ENCODE results near the gene RNF168.

RNF168 gene

DNA sequence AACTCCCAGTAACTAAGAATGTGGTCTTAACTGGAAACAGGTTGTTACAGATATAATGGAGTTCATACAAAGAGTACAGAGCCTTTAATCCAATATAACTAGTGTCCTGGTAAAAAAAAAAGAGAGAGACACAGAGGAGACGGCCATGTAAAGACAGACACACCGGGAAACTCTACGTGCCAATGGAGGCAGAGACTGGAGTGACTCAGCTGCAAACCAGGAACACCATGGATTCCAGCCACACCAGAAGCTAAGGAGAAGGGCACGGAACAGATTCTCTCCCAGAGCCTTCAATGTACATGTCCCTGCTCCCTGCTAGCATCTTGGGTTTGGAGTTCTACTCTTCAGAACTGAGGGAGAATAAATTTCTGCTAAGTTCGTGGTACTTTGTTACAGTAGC lies 4.5 kb downstream of the RNF168 start:
- Histone ChIP-seq H3K4me3 (ENCODE audit: low read depth, low read length) (peak overlapping the region; percentile 4; the same call in 1 of the 2 replicates), H3K4me1 (ENCODE audit: control insufficient read depth, insufficient read depth, low read length) (no peaks in the 10 kb centered on the region), H3K9me3 (ENCODE audit: control insufficient read depth, insufficient read depth, low read depth, low read length) (no peaks in the 10 kb centered on the region), H3K27ac (ENCODE audit: extremely low read depth, low read depth, low read length) (no peak overlapping the region), H3K36me3 (ENCODE audit: control insufficient read depth in 2 of 2, insufficient read depth in 1 of 2, low read length in 2 of 2) (no peaks in the 10 kb centered on the region)
- TF ChIP-seq GLIS2 (tag by site-specific recombination; IDR thresholded peaks at IDR 0.05) (no peak), ZNF549 (tag by site-specific recombination; IDR thresholded peaks at IDR 0.05) (no peak), SCRT2 (tag by site-specific recombination; IDR thresholded peaks at IDR 0.05) (no peak), ZNF610 (tag by site-specific recombination; IDR thresholded peaks at IDR 0.05; ENCODE audit: borderline replicate concordance) (no peak), ZNF10 (tag by site-specific recombination; IDR thresholded peaks at IDR 0.05) (no peak), ZNF707 (tag by site-specific recombination; IDR thresholded peaks at IDR 0.05) (no peak), ZNF302 (tag by site-specific recombination; IDR thresholded peaks at IDR 0.05; ENCODE audit: low read depth) (no peak), ZNF433 (tag by site-specific recombination; IDR thresholded peaks at IDR 0.05; ENCODE audit: low read depth) (no peak), ZNF776 (tag by site-specific recombination; IDR thresholded peaks at IDR 0.05; ENCODE audit: borderline replicate concordance) (no peak), ZNF791 (tag by site-specific recombination; IDR thresholded peaks at IDR 0.05) (no peak), ZNF623 (tag by site-specific recombination; IDR thresholded peaks at IDR 0.05) (no peak)
- TF ChIP-seq, protein P1, sequence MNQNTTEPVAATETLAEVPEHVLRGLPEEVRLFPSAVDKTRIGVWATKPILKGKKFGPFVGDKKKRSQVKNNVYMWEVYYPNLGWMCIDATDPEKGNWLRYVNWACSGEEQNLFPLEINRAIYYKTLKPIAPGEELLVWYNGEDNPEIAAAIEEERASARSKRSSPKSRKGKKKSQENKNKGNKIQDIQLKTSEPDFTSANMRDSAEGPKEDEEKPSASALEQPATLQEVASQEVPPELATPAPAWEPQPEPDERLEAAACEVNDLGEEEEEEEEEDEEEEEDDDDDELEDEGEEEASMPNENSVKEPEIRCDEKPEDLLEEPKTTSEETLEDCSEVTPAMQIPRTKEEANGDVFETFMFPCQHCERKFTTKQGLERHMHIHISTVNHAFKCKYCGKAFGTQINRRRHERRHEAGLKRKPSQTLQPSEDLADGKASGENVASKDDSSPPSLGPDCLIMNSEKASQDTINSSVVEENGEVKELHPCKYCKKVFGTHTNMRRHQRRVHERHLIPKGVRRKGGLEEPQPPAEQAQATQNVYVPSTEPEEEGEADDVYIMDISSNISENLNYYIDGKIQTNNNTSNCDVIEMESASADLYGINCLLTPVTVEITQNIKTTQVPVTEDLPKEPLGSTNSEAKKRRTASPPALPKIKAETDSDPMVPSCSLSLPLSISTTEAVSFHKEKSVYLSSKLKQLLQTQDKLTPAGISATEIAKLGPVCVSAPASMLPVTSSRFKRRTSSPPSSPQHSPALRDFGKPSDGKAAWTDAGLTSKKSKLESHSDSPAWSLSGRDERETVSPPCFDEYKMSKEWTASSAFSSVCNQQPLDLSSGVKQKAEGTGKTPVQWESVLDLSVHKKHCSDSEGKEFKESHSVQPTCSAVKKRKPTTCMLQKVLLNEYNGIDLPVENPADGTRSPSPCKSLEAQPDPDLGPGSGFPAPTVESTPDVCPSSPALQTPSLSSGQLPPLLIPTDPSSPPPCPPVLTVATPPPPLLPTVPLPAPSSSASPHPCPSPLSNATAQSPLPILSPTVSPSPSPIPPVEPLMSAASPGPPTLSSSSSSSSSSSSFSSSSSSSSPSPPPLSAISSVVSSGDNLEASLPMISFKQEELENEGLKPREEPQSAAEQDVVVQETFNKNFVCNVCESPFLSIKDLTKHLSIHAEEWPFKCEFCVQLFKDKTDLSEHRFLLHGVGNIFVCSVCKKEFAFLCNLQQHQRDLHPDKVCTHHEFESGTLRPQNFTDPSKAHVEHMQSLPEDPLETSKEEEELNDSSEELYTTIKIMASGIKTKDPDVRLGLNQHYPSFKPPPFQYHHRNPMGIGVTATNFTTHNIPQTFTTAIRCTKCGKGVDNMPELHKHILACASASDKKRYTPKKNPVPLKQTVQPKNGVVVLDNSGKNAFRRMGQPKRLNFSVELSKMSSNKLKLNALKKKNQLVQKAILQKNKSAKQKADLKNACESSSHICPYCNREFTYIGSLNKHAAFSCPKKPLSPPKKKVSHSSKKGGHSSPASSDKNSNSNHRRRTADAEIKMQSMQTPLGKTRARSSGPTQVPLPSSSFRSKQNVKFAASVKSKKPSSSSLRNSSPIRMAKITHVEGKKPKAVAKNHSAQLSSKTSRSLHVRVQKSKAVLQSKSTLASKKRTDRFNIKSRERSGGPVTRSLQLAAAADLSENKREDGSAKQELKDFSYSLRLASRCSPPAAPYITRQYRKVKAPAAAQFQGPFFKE (tag by site-specific recombination; IDR thresholded peaks at IDR 0.05; ENCODE audit: borderline replicate concordance) = no peak
- TF ChIP-seq, protein P2, sequence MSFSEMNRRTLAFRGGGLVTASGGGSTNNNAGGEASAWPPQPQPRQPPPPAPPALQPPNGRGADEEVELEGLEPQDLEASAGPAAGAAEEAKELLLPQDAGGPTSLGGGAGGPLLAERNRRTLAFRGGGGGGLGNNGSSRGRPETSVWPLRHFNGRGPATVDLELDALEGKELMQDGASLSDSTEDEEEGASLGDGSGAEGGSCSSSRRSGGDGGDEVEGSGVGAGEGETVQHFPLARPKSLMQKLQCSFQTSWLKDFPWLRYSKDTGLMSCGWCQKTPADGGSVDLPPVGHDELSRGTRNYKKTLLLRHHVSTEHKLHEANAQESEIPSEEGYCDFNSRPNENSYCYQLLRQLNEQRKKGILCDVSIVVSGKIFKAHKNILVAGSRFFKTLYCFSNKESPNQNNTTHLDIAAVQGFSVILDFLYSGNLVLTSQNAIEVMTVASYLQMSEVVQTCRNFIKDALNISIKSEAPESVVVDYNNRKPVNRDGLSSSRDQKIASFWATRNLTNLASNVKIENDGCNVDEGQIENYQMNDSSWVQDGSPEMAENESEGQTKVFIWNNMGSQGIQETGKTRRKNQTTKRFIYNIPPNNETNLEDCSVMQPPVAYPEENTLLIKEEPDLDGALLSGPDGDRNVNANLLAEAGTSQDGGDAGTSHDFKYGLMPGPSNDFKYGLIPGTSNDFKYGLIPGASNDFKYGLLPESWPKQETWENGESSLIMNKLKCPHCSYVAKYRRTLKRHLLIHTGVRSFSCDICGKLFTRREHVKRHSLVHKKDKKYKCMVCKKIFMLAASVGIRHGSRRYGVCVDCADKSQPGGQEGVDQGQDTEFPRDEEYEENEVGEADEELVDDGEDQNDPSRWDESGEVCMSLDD (tag by site-specific recombination; IDR thresholded peaks at IDR 0.05) = no peak
- TF ChIP-seq, protein P3, sequence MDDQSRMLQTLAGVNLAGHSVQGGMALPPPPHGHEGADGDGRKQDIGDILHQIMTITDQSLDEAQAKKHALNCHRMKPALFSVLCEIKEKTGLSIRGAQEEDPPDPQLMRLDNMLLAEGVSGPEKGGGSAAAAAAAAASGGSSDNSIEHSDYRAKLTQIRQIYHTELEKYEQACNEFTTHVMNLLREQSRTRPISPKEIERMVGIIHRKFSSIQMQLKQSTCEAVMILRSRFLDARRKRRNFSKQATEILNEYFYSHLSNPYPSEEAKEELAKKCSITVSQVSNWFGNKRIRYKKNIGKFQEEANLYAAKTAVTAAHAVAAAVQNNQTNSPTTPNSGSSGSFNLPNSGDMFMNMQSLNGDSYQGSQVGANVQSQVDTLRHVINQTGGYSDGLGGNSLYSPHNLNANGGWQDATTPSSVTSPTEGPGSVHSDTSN (CRISPR knock-in tag; IDR thresholded peaks at IDR 0.05) = no peak
- ChIA-PET POLR2A (no interaction called here), CTCF (no interaction called here)

DNA sequence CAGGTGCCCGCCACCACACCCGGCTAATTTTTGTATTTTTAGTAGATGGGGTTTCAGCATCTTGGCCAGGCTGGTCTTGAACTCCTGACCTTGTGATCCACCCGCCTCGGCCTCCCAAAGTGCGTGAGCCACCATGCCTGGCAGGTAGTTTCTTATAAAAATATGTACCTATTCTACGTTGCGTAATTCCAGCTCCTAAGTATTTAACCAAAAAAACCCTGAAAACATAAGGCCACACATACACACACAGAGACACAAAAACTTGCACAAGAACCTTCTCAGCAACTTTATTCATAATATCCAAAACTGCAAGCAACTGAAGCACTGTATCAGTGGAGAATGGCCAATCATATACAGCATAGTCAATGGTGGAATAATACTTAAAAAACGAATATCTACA lies 5.3 kb downstream of the RNF168 start:
- no peak for TF ChIP-seq GFI1B (tag by site-specific recombination; IDR thresholded peaks at IDR 0.05)
- TF ChIP-seq, protein P4, sequence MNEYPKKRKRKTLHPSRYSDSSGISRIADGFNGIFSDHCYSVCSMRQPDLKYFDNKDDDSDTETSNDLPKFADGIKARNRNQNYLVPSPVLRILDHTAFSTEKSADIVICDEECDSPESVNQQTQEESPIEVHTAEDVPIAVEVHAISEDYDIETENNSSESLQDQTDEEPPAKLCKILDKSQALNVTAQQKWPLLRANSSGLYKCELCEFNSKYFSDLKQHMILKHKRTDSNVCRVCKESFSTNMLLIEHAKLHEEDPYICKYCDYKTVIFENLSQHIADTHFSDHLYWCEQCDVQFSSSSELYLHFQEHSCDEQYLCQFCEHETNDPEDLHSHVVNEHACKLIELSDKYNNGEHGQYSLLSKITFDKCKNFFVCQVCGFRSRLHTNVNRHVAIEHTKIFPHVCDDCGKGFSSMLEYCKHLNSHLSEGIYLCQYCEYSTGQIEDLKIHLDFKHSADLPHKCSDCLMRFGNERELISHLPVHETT (tag by site-specific recombination; IDR thresholded peaks at IDR 0.05) = no peak
- TF ChIP-seq ZNF558 (tag by site-specific recombination; IDR thresholded peaks at IDR 0.05) = no peak
- no peak for TF ChIP-seq ZNF585B (tag by site-specific recombination; IDR thresholded peaks at IDR 0.05)
- TF ChIP-seq ZNF175 (tag by site-specific recombination; IDR thresholded peaks at IDR 0.05) = no peak
- TF ChIP-seq HOXD13 (CRISPR knock-in tag; IDR thresholded peaks at IDR 0.05; ENCODE audit: borderline replicate concordance) = no peak
- Histone ChIP-seq H3K36me3 (ENCODE audit: control insufficient read depth in 2 of 2, insufficient read depth in 1 of 2, low read length in 2 of 2) (no peaks in the 10 kb centered on the region), H3K9me3 (ENCODE audit: control insufficient read depth, insufficient read depth, low read depth, low read length) (no peaks in the 10 kb centered on the region), H3K4me3 (ENCODE audit: low read depth, low read length) (no peak overlapping the region), H3K4me1 (ENCODE audit: control insufficient read depth, insufficient read depth, low read length) (no peaks in the 10 kb centered on the region), H3K27ac (ENCODE audit: extremely low read depth, low read depth, low read length) (no peak overlapping the region)
- ChIA-PET CTCF (no interaction called here), POLR2A (no interaction called here)

Data from HEK293 (cell line).